ENCODE measurements around the gene PEAK1.

Gene PEAK1

DNA sequence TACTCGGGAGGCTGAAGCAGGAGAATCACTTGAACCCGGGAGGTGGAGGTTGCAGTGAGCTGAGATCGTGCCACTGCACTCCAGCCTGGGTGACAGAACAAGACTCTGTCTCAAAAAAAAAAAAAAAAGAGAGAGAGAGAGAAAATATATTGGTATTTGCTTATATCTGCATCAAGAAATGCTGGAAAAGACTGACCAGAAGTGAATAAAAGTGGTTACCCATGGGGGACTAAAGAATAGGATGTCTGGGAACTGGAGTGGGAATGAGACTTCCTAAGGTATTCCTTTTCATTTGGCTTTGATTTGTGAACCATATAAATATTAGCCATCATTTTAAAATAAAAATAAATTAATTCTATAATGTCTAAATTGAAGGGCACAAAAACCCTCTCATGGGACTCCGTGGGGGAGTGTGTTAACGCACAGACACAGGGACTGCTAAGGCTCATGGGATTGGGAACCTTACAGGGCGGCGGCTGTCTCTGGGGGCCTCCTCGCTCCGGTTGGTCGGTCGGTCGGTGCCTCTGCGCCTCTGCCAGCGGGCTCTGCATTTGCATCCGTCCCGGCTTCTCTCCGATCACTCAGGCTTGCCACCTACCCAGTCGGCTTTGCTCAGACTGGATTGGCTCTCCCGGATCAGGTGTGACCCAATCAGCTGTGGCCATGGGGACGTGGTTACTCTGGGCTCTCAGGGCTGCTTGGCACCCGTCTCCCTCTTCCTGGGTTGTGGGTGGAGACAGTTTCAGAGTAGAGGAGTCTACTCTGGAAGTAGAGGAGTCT is 336.3 kb downstream of the PEAK1 start:
- DNase-seq = peak; percentile 67 to 89

- DNase-seq = no peak
These were observed 337.9 kb downstream of the PEAK1 start for GRCh38 chr15:77081971-77082370.

GRCh38 chr15:77076323-77076915 is 343.5 kb downstream of the PEAK1 start:
- DNase-seq = no peak

- DNase-seq = no peak
These were observed 344.4 kb downstream of the PEAK1 start for GRCh38 chr15:77075528-77075927.

DNA sequence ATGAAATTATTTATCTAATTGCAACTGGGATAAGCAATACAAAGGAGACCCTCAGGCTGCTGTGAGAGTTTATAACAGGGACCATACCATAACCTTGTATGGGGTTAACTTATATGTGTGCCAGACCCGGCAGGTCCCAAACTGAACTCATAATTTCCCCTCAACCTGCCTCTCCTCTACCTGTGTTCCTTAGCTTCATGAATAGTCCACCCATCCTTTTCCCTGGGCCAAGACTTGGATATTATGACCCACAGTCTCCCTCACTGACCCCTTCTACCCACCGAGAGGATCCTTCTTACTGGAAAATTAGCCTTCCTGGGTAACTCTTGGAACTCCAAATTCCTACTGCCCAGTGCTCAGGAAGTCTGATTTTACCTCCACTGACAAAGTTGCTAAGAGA is 345.6 kb downstream of the PEAK1 start:
- DNase-seq = no peak

DNA sequence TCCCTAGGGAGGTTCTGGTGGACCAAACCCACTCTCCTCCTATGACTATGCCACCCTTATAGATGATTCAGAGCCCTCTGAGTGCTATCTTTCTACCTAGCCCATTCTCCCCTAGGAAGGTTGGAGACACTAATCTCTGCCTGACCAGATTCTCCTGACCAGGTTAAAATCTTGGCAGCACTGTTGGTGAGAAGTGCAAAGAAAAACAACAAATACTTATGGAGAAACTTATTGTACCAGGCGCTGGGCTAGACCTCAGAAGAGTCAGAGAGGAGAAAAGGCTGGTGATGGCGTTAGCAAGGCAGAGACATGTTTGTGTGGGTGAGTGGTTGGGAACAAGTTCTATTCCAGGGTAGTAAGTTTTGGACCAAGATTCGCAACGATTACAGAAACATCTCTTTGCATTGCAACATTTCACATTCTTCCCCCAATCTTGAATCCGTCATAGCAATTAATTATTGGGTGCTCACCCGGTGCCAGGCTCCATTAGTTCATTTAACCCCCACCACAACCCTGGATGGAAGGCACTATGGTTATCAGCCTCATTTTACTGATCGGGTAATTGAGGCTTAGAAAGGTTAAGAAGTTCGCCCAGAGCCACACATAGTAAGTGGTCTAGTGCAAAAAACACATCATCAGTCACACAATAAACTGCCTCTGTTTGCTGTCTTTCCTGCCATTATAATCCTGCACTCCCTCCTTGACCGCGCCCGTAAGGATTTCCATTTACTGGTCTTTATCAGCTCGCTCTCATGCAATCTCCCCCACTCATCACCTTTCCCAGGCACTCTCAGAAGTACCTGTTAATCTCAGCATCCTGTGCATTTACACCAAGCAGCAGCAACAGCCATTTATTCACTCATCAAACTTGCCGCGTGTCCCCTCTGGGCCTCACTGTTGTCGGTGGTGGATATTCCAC is 348.3 kb downstream of the PEAK1 start:
- DNase-seq = no peak

DNA sequence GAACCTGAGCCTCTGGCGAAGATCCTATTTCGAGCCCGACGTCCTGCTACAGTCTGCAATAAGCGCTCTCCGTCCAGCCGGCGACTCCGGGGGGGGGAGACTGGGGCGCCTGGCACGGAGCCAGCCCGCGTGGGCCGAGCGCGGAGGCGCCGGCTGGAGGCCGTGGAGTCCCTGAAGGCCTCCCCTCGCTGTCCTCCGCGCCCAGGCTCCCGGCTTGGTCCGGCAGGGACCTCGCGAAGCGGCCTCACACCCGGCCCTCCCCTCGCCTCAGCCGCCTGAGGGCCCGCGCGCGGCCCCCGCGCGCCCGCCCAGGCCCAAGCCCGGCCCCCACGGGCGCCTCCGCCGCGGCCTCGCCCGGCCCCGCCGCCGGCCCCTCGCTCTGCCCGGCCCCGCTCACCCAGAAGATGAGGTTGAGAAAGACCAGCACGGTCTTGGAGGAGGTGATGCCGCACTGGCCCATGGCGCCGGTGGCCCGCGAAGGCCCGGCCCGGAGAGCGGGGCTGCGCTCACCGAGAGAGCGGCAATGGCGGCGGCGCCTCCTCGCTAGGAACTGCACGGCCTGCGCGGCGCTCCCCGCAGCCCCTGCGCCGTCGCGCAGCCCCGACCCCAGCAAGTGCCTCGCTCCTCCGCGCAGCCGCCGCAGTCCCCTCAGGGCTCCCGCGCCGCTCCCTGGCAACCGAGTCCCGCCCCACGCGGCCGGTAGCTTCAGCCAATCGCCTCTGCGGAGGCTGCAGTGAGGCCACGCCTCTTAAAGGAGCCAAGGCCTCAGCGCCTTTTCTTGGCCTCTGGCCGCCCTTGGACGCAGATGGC is 349.2 kb downstream of the PEAK1 start, which contains the start of gene TSPAN3:
Gene TSPAN3, minus strand, starts transcription at position 615 of the 810 bp plus-strand sequence. Its CDS starts 155 bp downstream, at position 460.
- DNase-seq = peak; percentile 93

DNA sequence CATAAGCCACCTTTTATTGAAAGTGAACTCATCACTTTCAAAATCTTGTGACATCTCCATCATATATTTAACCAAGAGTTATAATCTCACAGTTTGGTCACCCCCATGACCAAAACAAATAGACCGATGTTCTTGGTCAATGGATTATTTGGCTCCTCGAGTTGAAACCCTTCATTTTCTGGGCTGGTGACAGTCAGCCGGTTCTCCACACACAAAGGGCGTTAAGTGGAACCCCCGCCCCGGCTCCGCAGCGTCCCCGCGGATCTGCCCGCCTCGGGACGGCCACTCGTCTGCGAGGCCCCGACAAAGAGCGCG is 349.8 kb downstream of the PEAK1 start:
- peak in 1 of 2 donors; percentile 26 for DNase-seq

DNA sequence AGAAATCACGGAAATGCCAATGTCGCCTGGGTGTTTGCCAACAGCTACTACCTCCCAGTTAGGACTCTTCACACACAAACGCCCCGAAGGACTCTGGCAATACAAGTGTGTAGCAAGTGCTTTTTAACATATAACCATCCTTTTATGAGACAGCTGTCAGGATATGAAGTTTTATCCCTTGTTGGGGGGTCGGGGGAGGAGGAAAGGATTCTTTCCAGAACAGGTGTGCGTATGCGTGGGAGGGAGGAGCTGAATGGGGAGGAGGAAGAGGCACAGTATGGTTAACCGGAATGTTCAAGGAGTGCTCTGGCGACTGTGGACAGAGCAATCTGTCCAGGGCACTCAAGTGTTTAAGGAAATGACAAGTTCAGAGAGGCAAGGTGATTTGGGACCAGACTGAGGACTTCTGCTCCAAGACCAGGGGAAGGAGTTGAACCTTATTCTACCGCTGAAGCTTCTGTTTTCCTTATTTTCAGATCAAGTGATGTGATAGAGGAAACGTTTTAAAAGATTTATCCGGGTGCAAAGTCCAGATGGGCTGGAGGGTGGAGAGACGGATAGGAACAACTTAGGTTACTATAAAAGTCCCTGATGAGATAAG is 350.3 kb downstream of the PEAK1 start:
- no peak for DNase-seq

- DNase-seq = no peak
These were observed 351.3 kb downstream of the PEAK1 start for GRCh38 chr15:77068633-77069032.

DNA sequence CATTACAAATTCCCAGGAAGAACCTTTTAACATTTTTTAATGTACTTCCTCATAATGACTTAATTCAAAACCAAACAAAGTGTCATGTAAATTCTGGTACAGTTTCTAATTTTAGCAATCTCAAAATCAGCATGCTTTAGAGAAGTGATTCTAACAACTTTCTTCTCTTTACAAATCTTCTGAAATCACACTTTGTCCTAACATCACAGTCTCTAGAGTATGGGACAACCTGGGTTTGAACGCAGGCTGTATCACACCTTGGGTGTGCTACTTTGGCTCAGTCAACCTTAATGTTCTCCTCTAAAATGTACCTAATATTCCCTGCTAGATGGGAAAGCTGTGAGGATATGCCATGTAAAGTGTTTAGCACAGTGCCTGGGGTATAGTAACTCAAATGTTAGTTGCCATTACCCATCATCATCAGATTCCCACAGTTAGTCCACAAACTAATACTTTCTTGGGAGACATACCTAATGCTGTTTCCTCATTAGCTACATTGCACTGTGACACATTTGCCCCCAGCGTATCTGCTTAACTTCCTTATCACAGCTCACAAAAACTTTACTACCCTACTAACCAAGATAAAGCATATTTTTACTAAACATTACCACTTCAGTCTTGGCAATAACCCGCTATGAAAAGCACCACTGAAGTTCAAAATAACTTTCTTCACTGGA is 352.1 kb downstream of the PEAK1 start:
- no peak for DNase-seq

DNA sequence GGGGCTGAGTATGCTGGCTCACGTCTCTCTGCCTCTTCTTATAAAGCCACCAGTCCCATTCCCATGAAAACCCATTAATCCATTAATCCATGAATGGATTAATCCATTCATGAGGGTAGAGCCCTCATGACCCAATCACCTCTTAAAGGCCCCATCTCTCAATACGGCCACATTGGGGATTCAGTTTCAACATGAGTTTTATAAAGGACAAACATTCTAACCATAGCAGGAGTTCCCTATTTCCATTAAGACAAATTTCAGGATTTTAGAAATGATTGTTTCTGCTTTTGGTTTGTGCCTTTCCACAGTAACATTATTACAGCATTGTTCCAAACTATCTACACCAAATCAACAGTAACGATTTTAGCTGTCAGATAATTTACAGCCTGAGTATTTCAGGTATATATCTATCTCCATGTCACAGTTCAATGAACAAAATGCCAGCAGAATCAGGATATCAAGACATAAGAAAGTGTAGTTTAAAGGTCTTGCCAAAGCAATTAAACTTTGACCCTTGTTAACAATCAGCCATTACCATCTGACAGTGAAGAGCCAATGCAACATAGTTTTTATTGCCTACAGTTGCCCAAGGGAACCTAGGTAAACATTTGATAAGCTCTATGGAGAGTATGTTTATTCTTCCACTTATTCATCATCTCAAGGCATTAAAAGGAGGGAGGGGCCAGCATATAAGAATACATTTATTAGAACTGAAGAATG is 352.8 kb downstream of the PEAK1 start:
- no peak for DNase-seq

DNA sequence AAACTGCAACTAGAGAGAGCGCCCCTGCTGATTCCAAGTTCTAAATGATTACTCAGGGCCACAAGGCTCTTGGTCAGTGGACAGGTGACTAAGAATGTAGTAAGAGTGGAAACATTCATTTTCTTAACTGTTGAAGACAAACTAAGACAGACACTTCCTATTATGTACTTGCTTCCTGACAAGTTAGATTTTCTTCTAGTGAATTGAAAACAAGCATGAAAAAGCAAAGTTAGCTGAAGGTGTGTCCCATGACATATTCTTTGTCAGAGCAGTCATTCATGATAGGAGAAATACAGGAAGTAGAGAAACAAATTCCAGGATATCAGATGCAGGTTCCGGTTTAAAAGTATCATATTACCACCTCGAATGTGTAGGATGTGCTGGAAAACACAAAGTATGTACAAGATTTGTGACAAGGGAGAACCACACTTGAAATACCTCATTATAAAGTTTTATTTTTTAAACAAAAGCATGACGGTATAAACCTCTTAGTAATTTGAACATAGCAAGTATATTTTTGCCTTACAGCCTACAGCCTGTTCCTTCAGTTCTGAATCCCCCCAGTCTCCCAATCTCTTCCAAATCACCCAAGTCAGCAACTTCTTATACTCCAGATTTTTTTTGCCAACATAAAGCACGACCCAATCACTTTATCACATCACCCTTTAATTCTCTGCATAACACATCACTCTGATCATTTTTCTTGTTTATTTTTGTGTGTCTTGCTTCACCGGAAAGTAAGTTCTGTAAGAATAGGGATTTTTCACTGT is 355.2 kb downstream of the PEAK1 start:
- DNase-seq = no peak

DNA sequence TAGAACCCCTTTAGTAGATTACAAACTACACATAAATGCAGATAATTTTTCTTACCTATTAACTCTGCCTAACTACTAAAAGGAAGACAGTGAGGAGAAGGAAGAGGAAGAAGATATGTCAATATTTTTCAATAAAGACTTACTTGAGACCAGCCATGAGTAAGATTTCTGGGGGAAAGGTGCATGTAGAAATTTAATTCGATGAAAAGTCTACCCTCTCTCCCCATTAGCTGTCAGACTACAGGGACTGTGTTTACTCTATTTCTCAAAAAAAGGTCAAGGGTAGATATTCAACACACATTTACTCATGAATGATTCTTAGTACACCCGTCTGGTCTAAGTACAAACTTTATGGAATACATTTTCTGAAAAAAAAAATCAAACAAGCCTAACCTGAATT is 355.8 kb downstream of the PEAK1 start:
- DNase-seq = no peak

- DNase-seq = no peak
These were observed 356.7 kb downstream of the PEAK1 start for GRCh38 chr15:77063249-77063648.

- no peak for DNase-seq
These were observed 359.4 kb downstream of the PEAK1 start for GRCh38 chr15:77060546-77060945.

GRCh38 chr15:77059786-77060361 is 360.0 kb downstream of the PEAK1 start:
- DNase-seq = no peak

GRCh38 chr15:77058468-77058867 is 361.4 kb downstream of the PEAK1 start:
- no peak for DNase-seq

DNA sequence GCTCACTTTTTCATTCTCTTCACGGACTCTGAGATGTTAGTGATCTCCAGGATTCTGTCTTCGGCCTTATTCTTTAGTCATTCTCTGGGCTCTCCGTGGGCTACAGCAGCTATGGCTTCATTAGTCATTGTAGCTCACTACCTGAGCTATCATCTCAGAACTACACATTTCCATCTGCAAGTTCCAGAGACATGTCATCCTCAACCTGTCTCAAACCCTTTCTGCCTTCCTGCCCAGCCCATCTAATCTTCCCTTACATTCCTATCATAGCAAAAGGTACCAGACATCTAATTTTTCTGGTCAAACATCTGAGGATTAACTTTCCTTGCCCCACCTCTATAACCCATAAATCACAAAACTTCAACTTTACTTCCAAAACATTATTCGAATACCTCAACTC is 362.2 kb downstream of the PEAK1 start:
- DNase-seq = no peak

- DNase-seq = no peak
These were observed 362.8 kb downstream of the PEAK1 start for GRCh38 chr15:77057072-77057471.

All from CD4-positive, alpha-beta T cell treated with Interleukin-1 beta for 1 hour (primary cell).